Measurements from ENCODE around the gene FGF6.

The FGF6 gene

GRCh38 chr12:4482936-4483335 is 37.3 kb upstream of the FGF6 start:
- Histone ChIP-seq H3K27me3 (ENCODE audit: insufficient read depth, poor library complexity, severe bottlenecking) (no peaks in the 10 kb centered on the region), H3K27ac (replicated peaks) (no peak overlapping the region), H3K4me3 (replicated peaks; ENCODE audit: insufficient read depth, low read length) (no peak overlapping the region)
- TF ChIP-seq POLR2AphosphoS5 (IDR thresholded peaks at IDR 0.05; ENCODE audit: low read depth): no peak
- TF ChIP-seq SPI1 (IDR thresholded peaks at IDR 0.05; ENCODE audit: borderline replicate concordance, low read depth): no peak
- no peak for TF ChIP-seq GABPA (IDR thresholded peaks at IDR 0.05; ENCODE audit: low read depth)
- TF ChIP-seq, protein P1, sequence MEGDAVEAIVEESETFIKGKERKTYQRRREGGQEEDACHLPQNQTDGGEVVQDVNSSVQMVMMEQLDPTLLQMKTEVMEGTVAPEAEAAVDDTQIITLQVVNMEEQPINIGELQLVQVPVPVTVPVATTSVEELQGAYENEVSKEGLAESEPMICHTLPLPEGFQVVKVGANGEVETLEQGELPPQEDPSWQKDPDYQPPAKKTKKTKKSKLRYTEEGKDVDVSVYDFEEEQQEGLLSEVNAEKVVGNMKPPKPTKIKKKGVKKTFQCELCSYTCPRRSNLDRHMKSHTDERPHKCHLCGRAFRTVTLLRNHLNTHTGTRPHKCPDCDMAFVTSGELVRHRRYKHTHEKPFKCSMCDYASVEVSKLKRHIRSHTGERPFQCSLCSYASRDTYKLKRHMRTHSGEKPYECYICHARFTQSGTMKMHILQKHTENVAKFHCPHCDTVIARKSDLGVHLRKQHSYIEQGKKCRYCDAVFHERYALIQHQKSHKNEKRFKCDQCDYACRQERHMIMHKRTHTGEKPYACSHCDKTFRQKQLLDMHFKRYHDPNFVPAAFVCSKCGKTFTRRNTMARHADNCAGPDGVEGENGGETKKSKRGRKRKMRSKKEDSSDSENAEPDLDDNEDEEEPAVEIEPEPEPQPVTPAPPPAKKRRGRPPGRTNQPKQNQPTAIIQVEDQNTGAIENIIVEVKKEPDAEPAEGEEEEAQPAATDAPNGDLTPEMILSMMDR (IDR thresholded peaks at IDR 0.05; ENCODE audit: insufficient read depth, low read length): no peak
- no peak for DNase-seq (ENCODE audit: low read depth in 1 of 2, low spot score in 1 of 2)

DNA sequence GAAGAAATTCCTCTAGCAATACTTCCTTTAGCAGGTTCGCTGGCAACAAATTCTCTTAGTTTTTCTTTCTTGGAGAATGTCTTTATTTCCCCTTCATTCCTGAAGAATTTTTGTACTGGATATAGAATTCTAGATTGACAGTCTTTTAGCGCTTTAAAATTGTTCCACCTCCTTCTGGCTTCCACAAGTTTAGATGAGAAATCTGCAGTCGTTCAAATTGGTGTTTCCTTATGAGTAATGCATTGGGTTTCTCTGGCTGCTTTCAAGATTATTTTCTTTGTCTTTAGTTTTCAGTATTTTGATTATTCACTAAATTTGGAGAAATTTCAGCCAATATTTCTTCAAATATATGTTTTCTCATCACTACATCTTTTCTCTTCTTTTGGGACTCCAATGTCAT is 33.3 kb upstream of the FGF6 start:
- H3K4me3 ChIP-seq (replicated peaks; ENCODE audit: insufficient read depth, low read length): no peak overlapping the region
- no peak for TF ChIP-seq SPI1 (IDR thresholded peaks at IDR 0.05; ENCODE audit: borderline replicate concordance, low read depth)
- TF ChIP-seq GABPA (IDR thresholded peaks at IDR 0.05; ENCODE audit: low read depth): no peak
- TF ChIP-seq, protein P1 (IDR thresholded peaks at IDR 0.05; ENCODE audit: insufficient read depth, low read length): no peak
- TF ChIP-seq REST (IDR thresholded peaks at IDR 0.05; ENCODE audit: insufficient replicate concordance, low read depth): no peak
- TF ChIP-seq POLR2AphosphoS5 (IDR thresholded peaks at IDR 0.05; ENCODE audit: low read depth): no peak
- DNase-seq (ENCODE audit: low read depth in 1 of 2, low spot score in 1 of 2): no peak
- no peak overlapping the region for H3K27ac ChIP-seq (replicated peaks)
- H3K27me3 ChIP-seq (ENCODE audit: insufficient read depth, poor library complexity, severe bottlenecking): no peaks in the 10 kb centered on the region

DNA sequence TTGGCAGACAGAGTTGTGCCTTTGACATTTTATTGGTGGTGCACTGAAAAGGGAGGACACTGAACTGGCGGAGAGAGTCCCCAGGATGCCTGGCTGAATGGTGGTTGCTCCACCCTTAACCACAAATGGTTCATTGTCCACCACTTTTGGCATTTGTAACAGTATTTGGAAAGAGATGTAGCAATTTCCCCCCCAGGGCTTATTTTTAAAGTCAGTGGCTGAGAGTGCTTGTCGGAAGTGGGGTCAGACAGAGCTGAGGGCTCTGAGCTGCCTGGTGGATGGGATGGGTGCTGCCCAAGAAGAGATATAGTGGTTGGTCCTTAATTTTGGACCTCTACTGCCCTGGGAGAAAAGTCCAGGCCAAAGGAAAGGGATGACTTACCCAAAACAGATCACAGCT is 31.5 kb upstream of the FGF6 start:
- no peak overlapping the region for H3K27ac ChIP-seq (replicated peaks)
- no peak overlapping the region for H3K4me3 ChIP-seq (replicated peaks; ENCODE audit: insufficient read depth, low read length)
- no peaks in the 10 kb centered on the region for H3K27me3 ChIP-seq (ENCODE audit: insufficient read depth, poor library complexity, severe bottlenecking)
- TF ChIP-seq REST (IDR thresholded peaks at IDR 0.05; ENCODE audit: insufficient replicate concordance, low read depth) (no peak), SPI1 (IDR thresholded peaks at IDR 0.05; ENCODE audit: borderline replicate concordance, low read depth) (no peak), POLR2AphosphoS5 (IDR thresholded peaks at IDR 0.05; ENCODE audit: low read depth) (no peak), GABPA (IDR thresholded peaks at IDR 0.05; ENCODE audit: low read depth) (no peak)
- TF ChIP-seq, protein P1 (IDR thresholded peaks at IDR 0.05; ENCODE audit: insufficient read depth, low read length): no peak
- DNase-seq (ENCODE audit: low read depth in 1 of 2, low spot score in 1 of 2): peak; percentile 42 to 63

DNA sequence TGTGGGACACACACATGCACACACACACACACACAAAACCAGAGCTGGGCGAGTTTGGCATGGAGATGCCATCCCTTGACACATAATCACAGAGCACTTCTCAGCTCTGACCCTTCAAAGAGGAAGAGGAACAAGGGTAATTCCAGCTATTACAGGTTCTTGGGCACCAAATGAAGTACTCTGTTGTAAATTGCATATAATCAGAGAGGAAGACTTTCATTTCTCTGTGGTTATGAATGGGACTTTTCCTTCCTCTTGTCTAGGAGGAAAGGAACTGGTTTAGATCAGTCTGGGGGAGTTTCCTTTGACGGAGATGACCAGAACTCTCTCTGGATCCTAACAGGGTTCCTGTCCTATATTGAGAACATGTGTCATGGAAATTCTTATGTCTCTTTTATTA is 26.4 kb upstream of the FGF6 start:
- TF ChIP-seq, protein P1 (IDR thresholded peaks at IDR 0.05; ENCODE audit: insufficient read depth, low read length): no peak
- TF ChIP-seq GABPA (IDR thresholded peaks at IDR 0.05; ENCODE audit: low read depth): no peak
- peak; percentile 51; the same call in 1 of the 2 replicates for TF ChIP-seq SPI1 (IDR thresholded peaks at IDR 0.05; ENCODE audit: borderline replicate concordance, low read depth)
- Histone ChIP-seq H3K27me3 (ENCODE audit: insufficient read depth, poor library complexity, severe bottlenecking) (no peaks in the 10 kb centered on the region), H3K4me3 (replicated peaks; ENCODE audit: insufficient read depth, low read length) (no peak overlapping the region), H3K27ac (replicated peaks) (no peak overlapping the region)
- peak in 1 of 2 experiments; percentile 24 for DNase-seq (ENCODE audit: low read depth in 1 of 2, low spot score in 1 of 2)
